ENCODE measurements around the gene AZGP1. TPM values are rescaled to one million over a fixed set of nuclear protein-coding genes. Genes with fewer than 3 reads are reported as not detected.
"Not testable (repeated sequence)": the region's sequence is repeated elsewhere in the genome, so short reads cannot be mapped to it uniquely, and the experiment has no call there.

The AZGP1 gene
- total and polyA plus RNA-seq, 7 donors = 0.49 to 2.4 (median 0.73) TPM

DNA sequence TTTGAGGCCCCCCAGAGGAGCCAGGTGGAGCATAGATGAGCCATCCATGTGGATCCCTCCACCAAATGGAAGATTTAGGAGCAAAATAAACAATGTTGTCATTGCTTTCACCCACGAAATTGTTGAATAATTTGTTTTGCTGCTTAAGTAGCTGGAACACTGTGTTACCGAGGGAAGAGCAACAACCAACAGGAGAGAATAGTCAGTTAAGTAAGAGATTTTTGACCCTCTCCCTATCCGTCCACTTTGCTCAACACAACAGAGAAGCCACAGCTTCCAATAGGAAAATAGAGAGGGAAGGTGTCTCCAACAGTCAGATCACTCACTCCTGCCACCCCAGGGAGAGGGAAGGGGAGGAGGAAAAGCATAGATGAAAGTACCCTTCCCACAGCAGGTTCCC is 35.7 kb upstream of the AZGP1 start:
- Histone ChIP-seq H3K27ac (no peak overlapping the region), H3K4me3 (no peak overlapping the region), H3K4me1 (peaks cover 1% of the 10 kb centered on the region), H3K27me3 (ENCODE audit: insufficient read depth in 3 of 3, low read length in 2 of 3) (no peaks in the 10 kb centered on the region), H3K9me3 (no peaks in the 10 kb centered on the region), H3K36me3 (ENCODE audit: insufficient read depth in 1 of 2, low read depth in 1 of 2) (no peaks in the 10 kb centered on the region)
- TF ChIP-seq, protein P1, sequence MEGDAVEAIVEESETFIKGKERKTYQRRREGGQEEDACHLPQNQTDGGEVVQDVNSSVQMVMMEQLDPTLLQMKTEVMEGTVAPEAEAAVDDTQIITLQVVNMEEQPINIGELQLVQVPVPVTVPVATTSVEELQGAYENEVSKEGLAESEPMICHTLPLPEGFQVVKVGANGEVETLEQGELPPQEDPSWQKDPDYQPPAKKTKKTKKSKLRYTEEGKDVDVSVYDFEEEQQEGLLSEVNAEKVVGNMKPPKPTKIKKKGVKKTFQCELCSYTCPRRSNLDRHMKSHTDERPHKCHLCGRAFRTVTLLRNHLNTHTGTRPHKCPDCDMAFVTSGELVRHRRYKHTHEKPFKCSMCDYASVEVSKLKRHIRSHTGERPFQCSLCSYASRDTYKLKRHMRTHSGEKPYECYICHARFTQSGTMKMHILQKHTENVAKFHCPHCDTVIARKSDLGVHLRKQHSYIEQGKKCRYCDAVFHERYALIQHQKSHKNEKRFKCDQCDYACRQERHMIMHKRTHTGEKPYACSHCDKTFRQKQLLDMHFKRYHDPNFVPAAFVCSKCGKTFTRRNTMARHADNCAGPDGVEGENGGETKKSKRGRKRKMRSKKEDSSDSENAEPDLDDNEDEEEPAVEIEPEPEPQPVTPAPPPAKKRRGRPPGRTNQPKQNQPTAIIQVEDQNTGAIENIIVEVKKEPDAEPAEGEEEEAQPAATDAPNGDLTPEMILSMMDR (IDR thresholded peaks at IDR 0.05) = no peak
- intact Hi-C loops (cut with DNase I) = no loop called here
- ATAC-seq (no peak), DNase-seq (no peak)
- 38 to 47% (median 44%) methylated on average over 3 of the region's 3 CpGs for WGBS, 3 donors

DNA sequence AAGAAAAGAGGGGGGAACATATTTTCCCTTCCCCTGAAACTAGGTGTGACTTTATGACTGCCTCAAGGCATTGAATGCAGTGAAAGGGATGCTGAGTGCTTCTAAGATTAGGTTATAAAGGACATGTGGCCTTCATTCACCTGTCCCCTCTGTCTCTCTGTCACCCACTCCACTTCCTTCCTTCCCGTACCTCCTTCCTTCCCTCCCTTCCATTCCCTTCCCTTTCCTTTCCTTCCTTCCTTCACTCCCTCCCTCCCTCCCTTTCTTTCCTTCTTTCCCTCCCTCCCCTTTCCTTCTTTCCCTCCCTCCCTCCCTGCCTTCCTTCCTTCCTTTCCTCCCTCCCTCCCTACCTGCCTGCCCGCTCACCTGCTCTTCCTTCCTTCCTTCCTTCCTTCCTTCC is 35.1 kb upstream of the AZGP1 start:
- Histone ChIP-seq H3K9me3 (no peaks in the 10 kb centered on the region), H3K27me3 (ENCODE audit: insufficient read depth in 3 of 3, low read length in 2 of 3) (no peaks in the 10 kb centered on the region), H3K4me3 (no peak overlapping the region), H3K27ac (no peak overlapping the region), H3K4me1 (no peaks in the 10 kb centered on the region), H3K36me3 (ENCODE audit: insufficient read depth in 1 of 2, low read depth in 1 of 2) (no peaks in the 10 kb centered on the region)
- DNase-seq = no peak
- ATAC-seq = no peak
- intact Hi-C loops (cut with DNase I) = no loop called here
- WGBS, 3 donors = 43 to 57% (median 51%) methylated on average over 2 of the region's 2 CpGs
- TF ChIP-seq, protein P1 (IDR thresholded peaks at IDR 0.05) = no peak

DNA sequence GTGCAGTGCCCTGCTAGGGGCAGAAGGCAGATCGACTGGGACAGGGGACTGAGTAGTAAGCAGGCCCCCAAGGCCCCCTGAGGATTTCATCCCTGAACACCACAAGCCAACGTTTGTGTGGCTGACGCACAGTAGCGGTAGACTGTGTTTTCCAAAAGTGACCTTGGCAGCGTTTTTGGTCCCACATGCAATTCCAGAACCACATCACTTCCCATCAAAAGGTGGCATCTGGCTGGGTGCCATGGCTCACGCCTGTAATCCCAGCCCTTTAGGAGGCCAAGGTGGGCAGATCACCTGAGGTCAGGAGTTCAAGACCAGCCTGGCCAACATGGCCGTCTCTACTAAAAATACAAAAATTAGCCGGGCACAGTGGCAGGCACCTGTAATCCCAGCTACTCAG is 34.1 kb upstream of the AZGP1 start:
- H3K4me1 ChIP-seq; intact Hi-C loops (cut with DNase I); H3K4me3 ChIP-seq; ATAC-seq; H3K27me3 ChIP-seq (ENCODE audit: insufficient read depth in 3 of 3, low read length in 2 of 3); DNase-seq; H3K27ac ChIP-seq; H3K36me3 ChIP-seq (ENCODE audit: insufficient read depth in 1 of 2, low read depth in 1 of 2); H3K9me3 ChIP-seq: not testable (repeated sequence)
- WGBS, 3 donors = 75 to 86% (median 85%) methylated on average over 8 of the region's 8 CpGs

DNA sequence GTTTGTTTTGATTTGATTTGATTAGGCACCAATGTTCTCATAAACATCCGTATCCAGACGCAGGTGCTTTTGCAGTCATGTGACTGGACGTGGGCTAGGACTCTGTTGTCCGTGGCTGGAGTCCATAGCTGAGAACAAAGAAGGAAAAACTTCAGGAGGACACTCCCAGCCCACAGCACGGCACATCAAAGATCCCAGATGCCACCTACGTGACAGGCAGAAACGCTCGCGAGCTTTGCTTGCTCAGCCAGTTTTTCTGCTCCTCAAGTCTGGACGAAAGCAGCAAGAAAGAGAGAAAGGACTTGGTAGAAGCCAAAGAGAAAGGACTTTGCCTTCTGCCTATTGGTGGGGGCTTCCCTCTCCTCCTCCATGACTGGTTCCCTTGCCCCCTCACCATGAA is 32.7 kb upstream of the AZGP1 start:
- 58 to 75% (median 61%) methylated on average over 10 of the region's 10 CpGs for WGBS, 3 donors
- Histone ChIP-seq H3K27me3 (ENCODE audit: insufficient read depth in 3 of 3, low read length in 2 of 3) (no peaks in the 10 kb centered on the region), H3K27ac (no peak overlapping the region), H3K4me1 (no peaks in the 10 kb centered on the region), H3K36me3 (ENCODE audit: insufficient read depth in 1 of 2, low read depth in 1 of 2) (no peaks in the 10 kb centered on the region), H3K4me3 (no peak overlapping the region), H3K9me3 (no peaks in the 10 kb centered on the region)
- DNase-seq = no peak
- TF ChIP-seq, protein P1 (IDR thresholded peaks at IDR 0.05) = no peak
- intact Hi-C loops (cut with DNase I) = no loop called here
- no peak for ATAC-seq

DNA sequence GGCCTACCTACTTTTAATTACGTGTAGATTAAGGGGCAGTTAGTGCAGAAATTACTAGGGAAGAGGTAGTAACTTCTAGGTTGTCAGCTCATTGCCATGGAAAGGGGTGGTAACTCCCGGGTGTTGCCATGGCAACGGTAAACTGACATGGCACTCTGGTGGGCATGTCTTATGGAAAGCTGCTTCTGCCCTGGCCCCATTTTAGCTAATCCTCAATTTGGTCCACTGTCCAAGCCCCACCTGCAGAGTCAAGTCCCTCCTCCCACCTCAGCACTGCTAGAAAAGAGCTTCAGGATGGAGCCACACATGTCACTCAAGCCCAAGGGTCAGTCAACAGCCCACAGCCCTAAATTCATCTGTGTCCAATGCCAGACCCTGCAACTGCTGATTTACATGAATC is 32.1 kb upstream of the AZGP1 start:
- DNase-seq (no peak), ATAC-seq (no peak)
- H3K9me3 ChIP-seq = no peaks in the 10 kb centered on the region
- H3K4me1 ChIP-seq = no peaks in the 10 kb centered on the region
- H3K36me3 ChIP-seq (ENCODE audit: insufficient read depth in 1 of 2, low read depth in 1 of 2) = no peaks in the 10 kb centered on the region
- TF ChIP-seq, protein P1 (IDR thresholded peaks at IDR 0.05) = no peak
- WGBS, 3 donors = 71 to 87% (median 79%) methylated on average over 3 of the region's 3 CpGs
- H3K27me3 ChIP-seq (ENCODE audit: insufficient read depth in 3 of 3, low read length in 2 of 3) = no peaks in the 10 kb centered on the region
- intact Hi-C loops (cut with DNase I) = no loop called here
- no peak overlapping the region for H3K27ac ChIP-seq
- no peak overlapping the region for H3K4me3 ChIP-seq

All from psoas muscle (tissue), 8 donors.